ENCODE data around the gene EMC10. TPM values are rescaled to one million over a fixed set of nuclear protein-coding genes. Genes with fewer than 3 reads are reported as not detected.
"Not testable (repeated sequence)": the region's sequence is repeated elsewhere in the genome, so short reads cannot be mapped to it uniquely, and the experiment has no call there.

The EMC10 gene
- total RNA-seq, 2 experiments from 2014 or later: 49.7 to 50.1 TPM

- H3K36me3 Mint-ChIP-seq, H3K9me3 Mint-ChIP-seq, H3K27ac Mint-ChIP-seq, H3K27me3 Mint-ChIP-seq, H3K4me1 Mint-ChIP-seq, H3K4me3 Mint-ChIP-seq, DNase-seq: not testable (repeated sequence)
Observed at GRCh38 chr19:50439130-50439529, 37.2 kb upstream of the EMC10 start.

GRCh38 chr19:50444059-50444458 is 32.2 kb upstream of the EMC10 start:
- DNase-seq: no peak
- Mint-ChIP-seq H3K9me3 (no peaks in the 10 kb centered on the region), H3K4me1 (no peaks in the 10 kb centered on the region), H3K36me3 (peaks cover 2% of the 10 kb centered on the region), H3K27me3 (no peaks in the 10 kb centered on the region), H3K4me3 (no peak overlapping the region), H3K27ac (no peak overlapping the region)

- Mint-ChIP-seq H3K4me3 (no peak overlapping the region), H3K36me3 (peaks cover 2% of the 10 kb centered on the region), H3K27me3 (peaks cover 13% of the 10 kb centered on the region), H3K9me3 (no peaks in the 10 kb centered on the region), H3K27ac (no peak overlapping the region), H3K4me1 (no peaks in the 10 kb centered on the region)
- no peak for DNase-seq
Observed at GRCh38 chr19:50447053-50447452, 29.3 kb upstream of the EMC10 start.

GRCh38 chr19:50447750-50448149 is 28.6 kb upstream of the EMC10 start:
- no peak for DNase-seq
- peaks cover 13% of the 10 kb centered on the region for H3K27me3 Mint-ChIP-seq
- H3K27ac Mint-ChIP-seq: no peak overlapping the region
- H3K36me3 Mint-ChIP-seq: peaks cover 2% of the 10 kb centered on the region
- H3K9me3 Mint-ChIP-seq: no peaks in the 10 kb centered on the region
- no peaks in the 10 kb centered on the region for H3K4me1 Mint-ChIP-seq
- no peak overlapping the region for H3K4me3 Mint-ChIP-seq

- H3K4me3 Mint-ChIP-seq: no peak overlapping the region
- no peaks in the 10 kb centered on the region for H3K4me1 Mint-ChIP-seq
- no peak for DNase-seq
- H3K36me3 Mint-ChIP-seq: peaks cover 2% of the 10 kb centered on the region
- no peaks in the 10 kb centered on the region for H3K9me3 Mint-ChIP-seq
- no peak overlapping the region for H3K27ac Mint-ChIP-seq
- peaks cover 13% of the 10 kb centered on the region for H3K27me3 Mint-ChIP-seq
Observed at GRCh38 chr19:50449236-50449899, 26.9 kb upstream of the EMC10 start.

GRCh38 chr19:50450369-50451222 is 25.7 kb upstream of the EMC10 start:
- no peak overlapping the region for H3K27ac Mint-ChIP-seq
- H3K4me3 Mint-ChIP-seq: no peak overlapping the region
- H3K27me3 Mint-ChIP-seq: peaks cover 13% of the 10 kb centered on the region
- H3K36me3 Mint-ChIP-seq: peaks cover 2% of the 10 kb centered on the region
- no peak for DNase-seq
- H3K4me1 Mint-ChIP-seq: no peaks in the 10 kb centered on the region
- H3K9me3 Mint-ChIP-seq: no peaks in the 10 kb centered on the region

- H3K9me3 Mint-ChIP-seq: no peaks in the 10 kb centered on the region
- H3K4me3 Mint-ChIP-seq: no peak overlapping the region
- no peaks in the 10 kb centered on the region for H3K4me1 Mint-ChIP-seq
- peaks cover 2% of the 10 kb centered on the region for H3K36me3 Mint-ChIP-seq
- H3K27ac Mint-ChIP-seq: no peak overlapping the region
- H3K27me3 Mint-ChIP-seq: peaks cover 13% of the 10 kb centered on the region
- no peak for DNase-seq
Observed at GRCh38 chr19:50451223-50451534, 25.1 kb upstream of the EMC10 start.

- DNase-seq: no peak
- Mint-ChIP-seq H3K4me3 (no peak overlapping the region), H3K27ac (no peak overlapping the region), H3K9me3 (no peaks in the 10 kb centered on the region), H3K36me3 (no peaks in the 10 kb centered on the region), H3K27me3 (peaks cover 27% of the 10 kb centered on the region), H3K4me1 (no peaks in the 10 kb centered on the region)
Observed at GRCh38 chr19:50453243-50453642, 23.1 kb upstream of the EMC10 start.

- no peaks in the 10 kb centered on the region for H3K36me3 Mint-ChIP-seq
- H3K27ac Mint-ChIP-seq: no peak overlapping the region
Observed at GRCh38 chr19:50455992-50456391, 20.3 kb upstream of the EMC10 start.

GRCh38 chr19:50457300-50457699 is 19.0 kb upstream of the EMC10 start:
- DNase-seq: no peak
- Mint-ChIP-seq H3K27ac (no peak overlapping the region), H3K9me3 (no peaks in the 10 kb centered on the region), H3K27me3 (peaks cover 41% of the 10 kb centered on the region), H3K4me1 (peaks cover 6% of the 10 kb centered on the region), H3K4me3 (no peak overlapping the region), H3K36me3 (no peaks in the 10 kb centered on the region)

More at GRCh38 chr19:50455992-50456391, 20.3 kb upstream of the EMC10 start:
- Mint-ChIP-seq H3K4me3 (no peak overlapping the region), H3K9me3 (no peaks in the 10 kb centered on the region), H3K27me3 (peaks cover 36% of the 10 kb centered on the region), H3K4me1 (peaks cover 6% of the 10 kb centered on the region)
- DNase-seq: no peak

- Mint-ChIP-seq H3K36me3 (no peaks in the 10 kb centered on the region), H3K27me3 (peaks cover 41% of the 10 kb centered on the region), H3K4me3 (no peak overlapping the region), H3K4me1 (peaks cover 6% of the 10 kb centered on the region), H3K27ac (no peak overlapping the region), H3K9me3 (no peaks in the 10 kb centered on the region)
- DNase-seq: no peak
Observed at GRCh38 chr19:50458396-50459066, 17.8 kb upstream of the EMC10 start.

- Mint-ChIP-seq H3K4me1 (peaks cover 6% of the 10 kb centered on the region), H3K9me3 (no peaks in the 10 kb centered on the region), H3K36me3 (no peaks in the 10 kb centered on the region), H3K4me3 (no peak overlapping the region), H3K27ac (no peak overlapping the region), H3K27me3 (peaks cover 41% of the 10 kb centered on the region)
- no peak for DNase-seq
Observed at GRCh38 chr19:50459067-50459456, 17.2 kb upstream of the EMC10 start.

GRCh38 chr19:50459638-50460037 is 16.7 kb upstream of the EMC10 start:
- no peak for DNase-seq
- Mint-ChIP-seq H3K27me3 (peaks cover 41% of the 10 kb centered on the region), H3K36me3 (no peaks in the 10 kb centered on the region), H3K27ac (peak overlapping the region; percentile 27), H3K4me1 (peaks cover 6% of the 10 kb centered on the region), H3K4me3 (no peak overlapping the region), H3K9me3 (no peaks in the 10 kb centered on the region)

GRCh38 chr19:50460161-50460765 is 16.0 kb upstream of the EMC10 start:
- peak overlapping the region; percentile 6 for H3K27ac Mint-ChIP-seq
- no peaks in the 10 kb centered on the region for H3K9me3 Mint-ChIP-seq
- no peak overlapping the region for H3K4me3 Mint-ChIP-seq
- no peaks in the 10 kb centered on the region for H3K36me3 Mint-ChIP-seq
- peaks cover 6% of the 10 kb centered on the region for H3K4me1 Mint-ChIP-seq
- H3K27me3 Mint-ChIP-seq: peaks cover 41% of the 10 kb centered on the region
- DNase-seq: peak; percentile 28

All from activated naive CD8-positive, alpha-beta T cell treated with anti-CD3 and anti-CD28 coated beads for 36 hours (primary cell).